ENCODE data around the gene LCNL1.
"Not testable (repeated sequence)": the region's sequence is repeated elsewhere in the genome, so short reads cannot be mapped to it uniquely, and the experiment has no call there.

Gene LCNL1

DNA sequence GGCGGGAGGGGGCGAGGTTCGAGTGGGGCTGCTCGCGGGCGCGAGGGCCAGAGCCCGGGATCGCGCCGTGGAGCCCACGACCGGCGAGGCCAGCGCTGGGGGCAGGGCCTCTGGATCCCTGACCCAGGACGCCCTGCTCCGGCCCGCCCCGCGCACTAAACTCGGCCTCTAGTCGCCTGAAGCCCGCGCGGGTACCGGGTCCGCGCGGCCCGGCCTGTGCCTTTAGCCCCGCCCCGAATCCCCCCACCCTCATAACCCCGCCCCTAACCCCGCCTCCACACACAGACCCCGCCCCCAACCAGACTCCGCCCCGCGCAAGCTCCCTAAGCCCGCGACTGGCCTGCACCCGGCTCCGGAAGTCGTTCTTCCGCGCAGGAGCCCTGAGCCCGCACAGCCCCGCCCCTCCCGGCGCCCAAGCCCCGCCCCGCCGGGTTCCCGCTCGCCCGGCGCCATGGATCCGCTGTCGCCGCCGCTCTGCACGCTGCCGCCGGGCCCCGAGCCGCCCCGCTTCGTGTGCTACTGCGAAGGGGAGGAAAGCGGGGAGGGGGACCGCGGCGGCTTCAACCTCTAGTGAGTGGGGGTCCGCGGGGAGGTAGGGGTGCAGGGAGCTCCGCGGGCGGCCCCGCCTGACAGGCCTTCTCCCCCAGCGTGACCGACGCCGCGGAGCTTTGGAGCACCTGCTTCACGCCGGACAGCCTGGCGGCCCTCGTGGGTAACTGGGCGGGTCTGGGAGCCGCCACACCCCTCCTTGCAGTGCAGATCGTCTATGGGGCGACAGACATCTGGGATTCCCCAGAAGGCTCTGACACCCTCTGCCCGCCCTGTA lies 9.4 kb downstream of the LCNL1 start, which contains the start of gene PAXX:
Gene PAXX (plus strand): TSS at position 430 of the 826 bp plus-strand sequence. CDS start 22 bp downstream, at position 452.
- DNase-seq (ENCODE audit: low read depth in 1 of 2, low spot score in 1 of 2): peak; percentile 89 to 97

GRCh38 chr9:136992819-136993369 lies 10.1 kb downstream of the LCNL1 start:
- no peak for DNase-seq (ENCODE audit: low read depth in 1 of 2, low spot score in 1 of 2)

GRCh38 chr9:136994180-136994887 lies 11.5 kb downstream of the LCNL1 start:
- DNase-seq (ENCODE audit: low read depth in 1 of 2, low spot score in 1 of 2): no peak

DNA sequence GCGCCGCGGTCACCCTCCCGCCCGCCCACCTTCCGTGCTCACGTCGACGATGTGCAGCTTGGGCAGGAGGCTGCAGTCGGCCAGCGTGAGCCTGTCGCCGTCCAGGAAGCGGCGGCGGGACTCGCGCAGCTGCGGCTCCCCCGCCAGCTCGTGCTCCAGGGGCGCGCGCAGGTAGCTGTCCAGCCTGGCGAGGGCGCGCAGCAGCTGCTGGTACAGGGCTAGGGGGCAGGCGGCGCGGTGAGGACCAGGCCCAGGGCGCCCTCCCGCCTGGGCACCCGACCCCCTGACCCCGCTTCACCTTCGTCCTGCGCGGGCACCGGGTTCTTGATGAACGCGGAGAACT lies 12.1 kb downstream of the LCNL1 start:
- no peak for DNase-seq (ENCODE audit: low read depth in 1 of 2, low spot score in 1 of 2)

DNA sequence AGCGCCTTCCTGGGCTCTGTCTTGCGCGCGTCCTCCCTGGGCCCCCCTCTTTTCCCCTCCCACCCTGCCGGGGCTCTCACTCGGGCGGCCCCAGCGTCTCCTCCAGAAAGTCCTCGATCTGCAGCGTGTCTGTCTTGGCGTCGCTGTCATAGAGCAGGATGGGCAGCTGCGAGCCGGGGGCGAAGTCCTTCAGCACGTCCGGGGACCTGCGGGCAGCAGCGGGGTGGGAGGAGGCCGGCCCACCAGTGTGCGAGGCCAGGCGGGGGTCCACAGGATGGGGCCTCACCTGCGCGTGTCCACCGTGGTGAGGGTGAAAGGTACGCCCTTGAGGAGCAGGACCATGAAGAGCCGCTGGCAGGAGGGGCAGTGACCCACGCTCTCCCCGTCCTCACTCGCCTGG lies 12.6 kb downstream of the LCNL1 start:
- DNase-seq (ENCODE audit: low read depth in 1 of 2, low spot score in 1 of 2): no peak

DNA sequence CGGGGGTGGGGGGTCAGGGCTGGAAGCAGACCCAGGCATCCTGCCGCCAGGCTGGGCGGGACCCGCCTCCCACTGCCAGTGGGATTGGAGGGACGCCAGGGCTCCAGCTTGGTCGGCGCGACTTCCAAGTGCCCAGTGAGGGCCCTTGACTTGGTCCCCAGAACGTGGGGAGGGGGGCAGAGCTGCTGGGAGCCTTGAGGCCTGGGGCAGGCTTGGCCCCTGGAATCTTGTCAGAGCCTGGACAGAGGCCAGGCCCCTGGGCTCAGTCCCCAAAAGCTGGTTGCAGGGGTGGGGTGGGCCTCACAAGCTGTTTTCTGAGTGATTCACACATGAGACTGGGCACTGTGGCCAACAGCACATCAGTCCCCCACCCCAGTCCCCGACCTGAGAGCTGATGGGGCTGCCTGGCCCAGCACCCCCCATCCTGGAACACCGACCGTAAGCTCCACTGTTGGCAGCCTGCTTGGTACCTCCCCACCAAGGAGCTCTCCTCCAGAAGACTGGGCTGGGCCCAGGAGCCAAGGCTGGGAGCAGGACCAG lies 13.0 kb downstream of the LCNL1 start:
- DNase-seq (ENCODE audit: low read depth in 1 of 2, low spot score in 1 of 2): no peak

DNA sequence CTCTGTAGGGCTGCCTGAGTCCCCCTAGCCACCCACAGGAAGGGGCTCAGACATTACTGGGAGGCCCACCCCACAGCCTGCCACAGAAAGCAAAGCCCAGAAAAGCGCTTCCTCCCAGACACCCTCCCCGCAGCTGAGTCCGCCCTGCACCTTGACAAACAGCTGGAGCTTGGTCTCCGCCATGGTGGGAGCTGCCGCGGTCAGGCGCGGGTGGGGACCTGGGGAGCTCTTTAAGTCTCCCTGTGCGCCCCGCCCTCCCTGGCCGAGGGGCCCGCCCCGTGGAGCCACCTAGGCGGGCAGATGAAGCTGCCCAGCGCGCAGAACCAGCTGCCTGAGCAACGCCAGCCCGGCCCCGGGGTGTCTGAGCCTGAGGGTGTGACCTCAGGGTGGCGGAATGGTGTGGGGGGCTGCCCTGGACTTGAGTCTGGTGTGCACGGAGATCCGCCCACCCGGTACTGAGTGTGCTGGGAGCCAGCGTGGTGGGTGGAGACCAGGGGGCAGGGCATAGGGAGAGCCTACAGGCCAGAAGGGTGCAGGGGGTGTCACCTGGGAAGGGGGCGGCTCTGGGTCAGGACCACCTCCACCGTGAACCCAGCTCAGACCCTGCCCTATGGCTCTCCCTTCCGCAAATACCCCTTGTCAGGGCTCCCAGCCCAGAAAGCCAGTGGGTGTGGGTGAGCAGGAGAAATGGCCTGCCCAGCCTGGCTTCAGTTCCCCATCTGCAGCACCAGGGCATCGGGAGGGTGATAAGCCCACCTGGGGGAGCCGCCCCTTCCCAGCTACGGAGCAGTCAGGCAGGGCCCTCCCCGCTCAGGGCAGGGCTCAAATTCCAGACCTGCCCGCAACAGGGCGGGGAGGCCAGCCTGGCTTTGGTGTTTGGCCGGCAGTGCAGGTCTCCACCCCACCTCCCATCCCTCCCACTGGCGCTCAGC lies 13.8 kb downstream of the LCNL1 start, which contains the start of gene CLIC3:
Gene CLIC3 (minus strand): TSS at position 208 of the 932 bp plus-strand sequence. CDS start 25 bp downstream, at position 183.
- DNase-seq (ENCODE audit: low read depth in 1 of 2, low spot score in 1 of 2): peak; percentile 20 to 28

GRCh38 chr9:136997371-136997770 lies 14.6 kb downstream of the LCNL1 start:
- no peak for DNase-seq (ENCODE audit: low read depth in 1 of 2, low spot score in 1 of 2)

DNA sequence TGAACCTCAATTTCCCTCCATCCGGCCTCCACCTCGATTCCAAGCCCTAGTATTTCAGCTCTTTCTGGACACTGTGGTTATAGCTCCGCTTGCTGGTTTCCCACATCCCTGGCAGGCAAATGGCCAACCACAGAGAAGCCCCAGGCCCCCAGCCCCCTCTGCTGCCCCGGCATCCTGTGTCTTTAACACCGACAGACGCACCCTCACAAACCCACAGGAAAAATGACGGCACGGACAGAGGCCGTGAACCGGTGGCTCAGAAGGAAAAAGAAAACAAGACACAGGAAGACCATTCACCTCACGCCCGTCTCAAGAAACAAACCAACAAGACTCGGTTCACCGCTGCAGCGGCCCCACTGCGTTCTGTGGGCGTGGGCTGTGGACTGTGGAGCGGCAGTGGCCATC lies 15.0 kb downstream of the LCNL1 start:
- DNase-seq (ENCODE audit: low read depth in 1 of 2, low spot score in 1 of 2): no peak

- DNase-seq (ENCODE audit: low read depth in 1 of 2, low spot score in 1 of 2): no peak
Measured at GRCh38 chr9:137000177-137000930, 17.6 kb downstream of the LCNL1 start.

- no peak for DNase-seq (ENCODE audit: low read depth in 1 of 2, low spot score in 1 of 2)
Measured at GRCh38 chr9:137001857-137002645, 19.3 kb downstream of the LCNL1 start.

DNA sequence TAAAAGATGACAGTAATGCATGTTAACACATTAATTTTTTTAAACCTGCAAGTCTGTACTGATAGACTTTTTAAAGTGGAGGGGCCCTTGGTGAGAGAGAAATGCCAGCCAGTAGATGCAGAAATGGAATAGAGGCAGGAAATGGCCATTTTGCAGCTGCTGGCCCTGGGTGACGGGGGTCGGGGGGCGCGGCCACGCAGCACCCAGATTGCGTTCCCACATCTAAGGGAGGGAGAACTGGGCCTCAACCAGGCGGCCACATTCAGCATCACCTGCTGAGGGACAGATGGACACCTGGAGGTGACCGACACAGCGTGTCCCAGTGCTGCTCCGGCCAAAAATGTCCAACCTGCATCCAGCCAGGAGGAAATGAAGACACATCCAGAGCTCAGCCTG lies 19.9 kb downstream of the LCNL1 start:
- DNase-seq (ENCODE audit: low read depth in 1 of 2, low spot score in 1 of 2): no peak

- not testable (repeated sequence) for DNase-seq (ENCODE audit: low read depth in 1 of 2, low spot score in 1 of 2)
Measured at GRCh38 chr9:137004285-137004684, 21.5 kb downstream of the LCNL1 start.

DNA sequence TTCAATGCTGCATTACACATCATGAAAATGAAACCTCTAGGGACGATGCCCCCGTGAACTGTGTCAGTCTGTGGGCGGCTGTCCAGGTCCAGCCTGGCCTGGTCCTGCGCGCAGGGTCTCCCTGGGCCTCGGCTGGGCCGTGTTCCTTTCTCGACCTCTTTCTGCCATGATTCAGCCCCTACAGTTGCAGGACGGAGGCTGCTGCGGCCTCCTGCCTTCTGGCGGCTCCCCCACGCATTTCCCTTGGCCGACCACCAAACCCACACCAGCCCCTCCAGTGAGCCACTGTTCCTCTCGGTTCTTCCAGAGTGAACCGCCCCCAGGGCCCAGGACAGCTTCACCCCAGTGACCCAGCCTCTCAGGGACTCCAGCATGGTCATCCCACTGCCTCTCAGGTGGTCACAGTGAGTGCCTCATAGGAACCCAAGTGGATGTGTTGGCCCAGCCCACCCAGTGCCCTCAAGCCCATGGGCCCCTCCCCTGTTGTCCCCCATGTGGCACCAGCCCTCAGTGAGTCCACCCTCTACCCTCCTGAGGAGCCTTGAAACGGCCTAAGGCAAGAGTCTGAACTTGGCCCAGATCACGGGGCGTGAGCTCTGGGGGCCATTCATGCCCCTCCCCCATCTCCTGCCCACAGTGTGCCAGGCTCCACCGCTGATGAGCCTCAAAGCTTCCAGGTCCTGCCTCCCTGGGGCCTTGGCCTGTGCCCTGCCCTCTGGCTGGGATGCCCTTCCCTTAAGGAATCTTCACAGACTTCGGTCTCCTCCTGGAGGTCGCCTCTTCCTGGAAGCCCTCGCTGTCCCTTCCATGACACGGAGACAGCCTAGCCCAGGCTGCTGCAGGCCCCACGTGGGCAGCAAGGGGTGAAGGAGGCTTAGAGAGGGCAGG lies 23.6 kb downstream of the LCNL1 start:
- DNase-seq (ENCODE audit: low read depth in 1 of 2, low spot score in 1 of 2): no peak

DNA sequence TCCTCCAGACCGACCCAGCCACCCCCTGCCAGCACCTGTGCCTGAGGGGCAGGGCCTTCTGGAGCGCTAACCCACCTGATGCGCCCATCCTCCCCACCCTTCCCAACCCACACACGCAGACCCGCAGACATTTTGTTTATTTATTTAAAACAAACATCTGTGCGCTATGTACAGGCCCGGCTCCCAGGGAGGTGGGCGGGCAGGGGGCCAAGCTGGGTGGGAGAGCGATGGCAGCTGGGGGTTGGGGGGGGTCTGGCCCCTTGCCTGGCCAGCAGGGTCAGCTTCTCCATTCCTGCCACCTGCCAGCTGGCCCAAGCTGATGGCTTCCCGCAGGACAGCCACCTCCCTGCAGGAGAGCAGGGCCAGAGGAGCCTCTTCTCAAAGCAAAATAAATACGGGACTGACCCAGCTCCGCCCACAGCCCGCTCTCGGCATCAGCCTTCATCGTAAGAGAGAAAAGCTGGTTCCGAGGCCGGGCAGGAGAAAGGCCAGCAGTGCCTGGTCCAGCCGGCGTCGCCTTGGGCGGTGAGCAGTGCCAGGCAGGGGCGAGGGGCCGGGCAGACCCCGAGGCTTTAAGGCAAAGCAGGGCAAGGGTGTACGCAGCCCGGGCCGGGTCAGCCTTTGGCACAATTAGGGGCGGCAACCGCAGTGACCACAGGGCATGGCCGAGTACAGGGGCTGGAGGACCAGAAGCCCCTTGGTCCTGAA lies 24.5 kb downstream of the LCNL1 start:
- no peak for DNase-seq (ENCODE audit: low read depth in 1 of 2, low spot score in 1 of 2)

DNA sequence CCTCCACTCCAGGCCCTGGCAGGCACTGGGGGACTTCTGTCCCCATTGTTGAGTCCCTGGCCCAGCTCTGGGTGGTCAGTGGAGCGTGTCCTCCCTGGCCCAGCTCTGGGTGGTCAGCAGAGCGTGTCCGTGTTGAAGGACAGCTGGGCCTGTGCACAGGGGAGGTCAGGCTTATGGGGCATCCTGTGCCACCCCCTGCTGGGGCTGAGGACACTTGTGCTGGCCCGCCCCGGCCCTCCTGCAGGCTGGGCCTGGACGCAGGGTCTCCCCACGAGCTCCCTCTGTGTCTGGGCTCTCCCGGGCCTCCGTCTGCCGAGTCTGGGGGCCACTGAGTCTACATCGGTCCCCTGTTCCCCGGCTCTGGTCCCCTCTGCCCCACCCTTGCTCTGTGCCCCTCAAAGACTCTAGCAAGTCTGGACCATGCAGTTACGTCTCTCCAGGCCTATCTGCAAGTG lies 25.1 kb downstream of the LCNL1 start:
- no peak for DNase-seq (ENCODE audit: low read depth in 1 of 2, low spot score in 1 of 2)

GRCh38 chr9:137008312-137008711 lies 25.5 kb downstream of the LCNL1 start:
- DNase-seq (ENCODE audit: low read depth in 1 of 2, low spot score in 1 of 2): no peak

Data from stimulated activated CD4-positive, alpha-beta T cell treated with anti-CD3 and anti-CD28 coated beads, Interleukin-15, amount 100 ng/mL, for 1 hour (primary cell).